HG03442 (cell line): Measurements from ENCODE around the gene BCR.

Experiments used
- ATAC-seq: cut with Tn5 transposase; IDR thresholded peaks from one replicate; pipeline ENCODE4 v1.9.1; 2021; ENCODE audit warnings: mild to moderate bottlenecking, moderate library complexity; ENCODE audit not compliant: unreplicated experiment

Gene BCR

GRCh38 chr22:23272834-23273233, 92.5 kb downstream of the BCR start:
- no peak for ATAC-seq

DNA sequence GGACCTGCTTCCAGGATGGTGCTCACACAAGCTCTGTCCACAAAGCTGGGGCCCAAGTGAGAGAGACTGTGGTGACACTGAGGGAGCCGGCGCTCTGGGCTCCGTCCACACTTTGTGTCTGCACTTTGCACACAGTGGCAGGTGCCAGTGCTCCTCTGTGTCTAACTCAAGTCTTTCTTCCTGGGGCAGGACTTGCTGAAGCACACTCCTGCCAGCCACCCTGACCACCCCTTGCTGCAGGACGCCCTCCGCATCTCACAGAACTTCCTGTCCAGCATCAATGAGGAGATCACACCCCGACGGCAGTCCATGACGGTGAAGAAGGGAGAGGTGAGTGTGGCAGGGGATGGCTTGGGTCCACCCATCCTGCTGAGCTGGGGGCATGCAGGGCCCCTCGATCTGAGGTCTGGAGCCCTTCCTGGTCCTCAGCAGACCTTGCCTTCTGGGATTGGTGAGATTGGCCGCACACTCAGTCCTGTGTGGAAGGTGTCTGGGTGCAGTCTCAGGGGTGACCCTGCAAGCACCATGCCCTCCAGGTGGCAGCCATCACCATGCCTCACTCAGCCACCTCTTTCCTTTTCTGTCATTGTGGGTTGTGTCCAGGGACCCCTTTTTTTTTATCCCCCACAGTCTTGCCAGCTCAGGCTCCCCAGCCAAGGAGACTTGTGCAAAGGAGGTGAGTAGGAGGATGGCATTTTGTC, 93.3 kb downstream of the BCR start:
- no peak for ATAC-seq

GRCh38 chr22:23274146-23274526, 93.8 kb downstream of the BCR start:
- ATAC-seq: no peak

DNA sequence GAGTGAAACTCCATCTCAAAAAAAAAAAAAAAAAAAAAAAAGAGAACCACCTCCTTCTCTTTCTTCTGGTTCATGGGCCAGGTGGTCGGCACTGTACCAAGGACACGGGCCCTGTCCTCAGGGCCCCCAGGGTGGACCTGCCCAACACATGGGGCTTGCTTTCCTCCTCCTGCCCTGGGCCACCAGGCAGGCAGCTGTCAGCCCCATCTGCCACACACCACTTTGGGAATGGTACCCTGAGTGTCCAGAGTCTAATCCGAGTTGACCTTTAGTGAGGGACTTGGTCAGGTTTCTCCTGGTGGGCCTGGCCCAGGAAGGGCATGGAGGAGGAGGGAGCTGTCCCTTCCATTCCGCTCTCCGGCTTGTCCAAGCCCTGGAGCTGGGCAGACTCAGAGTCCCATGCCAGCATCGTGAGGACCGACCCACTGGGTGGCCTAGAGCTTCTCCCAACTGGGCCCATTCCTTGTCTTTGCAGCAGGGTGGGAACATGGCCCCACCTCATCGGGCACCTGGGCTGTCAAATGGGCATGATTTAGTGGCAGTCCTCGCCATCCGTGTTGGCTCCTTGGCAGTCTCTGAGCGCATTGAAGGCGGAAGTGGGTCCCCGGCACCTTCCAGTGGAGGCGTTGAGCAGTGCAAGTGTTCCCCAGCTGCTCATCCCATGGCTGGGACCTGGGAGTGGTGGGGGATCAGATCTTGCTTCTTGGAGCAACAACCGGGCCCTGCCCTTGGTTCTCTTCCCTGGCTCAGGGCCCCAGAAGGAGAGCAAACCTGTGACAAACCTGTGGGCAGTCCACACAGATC, 94.8 kb downstream of the BCR start:
- ATAC-seq: no peak

DNA sequence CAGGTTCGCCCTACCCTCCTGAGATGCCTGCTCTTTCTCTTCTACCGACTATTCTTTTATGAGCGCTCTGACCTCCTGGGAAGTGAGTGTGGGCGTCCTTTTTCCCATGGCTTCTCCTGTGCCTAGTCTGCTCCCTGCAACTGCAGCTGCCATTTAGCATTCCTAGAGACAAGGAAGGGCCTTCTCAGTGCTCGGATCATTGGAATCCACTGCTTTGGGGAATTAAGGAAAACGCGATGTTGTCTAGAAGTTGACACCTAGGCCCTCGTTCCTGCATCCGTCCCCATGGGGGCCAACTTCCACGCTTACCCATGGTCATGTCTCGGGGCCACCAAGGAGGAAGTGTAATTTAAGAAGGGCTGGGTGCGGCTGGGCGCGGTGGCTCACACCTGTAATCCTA, 95.4 kb downstream of the BCR start:
- ATAC-seq: no peak

- ATAC-seq: no peak
These were observed 96.6 kb downstream of the BCR start for GRCh38 chr22:23276656-23277582.

DNA sequence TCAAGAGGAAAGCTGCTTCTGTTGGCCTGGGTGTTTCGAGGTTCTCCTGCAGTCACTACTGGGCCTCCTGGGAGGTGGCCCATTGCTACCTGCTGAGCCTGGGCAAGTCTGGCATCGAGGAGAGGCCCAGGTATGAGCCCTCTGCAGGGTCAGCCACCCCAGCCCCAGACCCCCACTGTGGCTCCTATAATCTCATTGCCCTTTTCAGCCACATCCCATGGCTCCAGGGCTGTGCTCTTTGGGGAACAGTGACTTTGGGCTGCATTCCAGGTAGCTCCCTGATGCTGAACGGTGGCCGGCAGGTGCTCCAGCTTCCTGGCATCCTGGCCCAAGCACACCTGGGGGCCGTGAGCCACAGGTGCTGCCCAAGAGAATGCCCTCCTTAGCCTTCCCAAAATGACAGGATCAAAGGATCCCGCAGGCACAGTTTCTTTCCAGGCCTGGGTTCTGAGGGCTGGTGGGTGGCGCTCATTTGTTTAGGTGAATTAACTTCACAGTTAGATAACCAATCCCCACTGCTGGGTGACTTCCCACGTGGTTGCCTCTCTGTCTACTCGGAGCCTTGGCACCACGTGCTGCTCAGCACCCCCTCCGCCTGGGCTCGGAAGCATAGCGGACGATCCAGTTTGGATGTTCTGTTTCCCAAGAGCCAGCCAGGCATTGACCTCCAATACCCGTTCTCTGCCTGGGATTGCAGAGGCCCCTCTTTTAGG, 97.4 kb downstream of the BCR start:
- ATAC-seq: no peak

DNA sequence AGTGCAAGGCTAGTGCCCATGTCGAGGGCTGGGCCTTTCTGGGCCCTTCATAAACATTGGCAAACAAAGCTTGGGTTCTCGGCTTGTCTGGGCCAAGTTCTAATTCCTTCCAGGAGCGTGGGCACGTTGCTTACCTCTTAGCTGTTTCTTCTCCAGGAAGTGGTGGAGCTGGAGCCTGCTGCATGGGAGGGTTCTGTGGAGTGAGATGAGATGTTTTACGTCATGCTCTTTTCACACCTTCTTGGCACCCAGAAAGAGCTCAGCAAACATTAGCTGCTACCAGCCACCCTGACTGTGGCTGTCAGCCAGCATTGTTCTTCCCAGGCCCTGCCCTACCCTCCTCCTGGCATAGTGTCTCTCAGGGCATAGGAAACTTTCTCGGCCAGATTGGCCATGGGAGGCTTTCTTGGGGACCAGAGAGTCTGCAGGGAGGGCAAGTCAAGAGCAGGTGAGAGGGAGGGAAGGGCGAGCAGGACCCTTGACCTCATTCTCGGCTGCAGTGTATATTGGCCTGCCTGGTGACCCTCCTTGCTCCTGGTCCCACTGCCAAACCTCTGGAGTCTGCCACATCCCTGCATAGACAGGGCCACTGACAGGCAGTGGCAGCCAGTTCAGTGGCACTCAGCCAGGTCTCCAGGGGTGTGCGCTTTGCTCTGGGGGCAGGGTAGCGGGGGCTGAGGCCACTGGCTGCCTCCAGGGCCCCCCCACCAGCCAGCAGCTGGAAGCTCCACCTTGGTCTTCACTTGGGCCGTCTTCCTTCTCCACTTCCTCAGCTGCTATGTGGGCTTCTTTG, 98.8 kb downstream of the BCR start:
- ATAC-seq: no peak

DNA sequence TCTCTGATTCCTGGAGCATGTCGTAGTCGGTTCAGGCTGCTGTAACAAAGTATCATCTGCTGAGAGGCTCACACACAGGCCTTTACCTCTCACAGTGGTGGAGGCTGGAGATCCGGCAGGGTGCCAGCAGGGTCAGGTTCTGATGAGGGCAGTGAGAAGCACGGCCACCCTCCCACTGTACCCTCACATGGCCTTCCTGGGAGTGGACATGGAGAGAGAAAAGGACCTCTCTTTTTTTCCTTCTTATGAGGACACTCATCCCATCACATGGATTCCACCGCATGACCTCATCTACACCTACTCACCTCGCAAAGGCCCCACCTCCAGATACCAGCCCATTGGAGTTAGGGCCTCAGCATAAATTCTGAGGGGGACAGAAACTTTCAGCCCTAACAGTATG, 99.5 kb downstream of the BCR start:
- ATAC-seq: no peak

GRCh38 chr22:23280356-23281052, 100.2 kb downstream of the BCR start:
- ATAC-seq: no peak

DNA sequence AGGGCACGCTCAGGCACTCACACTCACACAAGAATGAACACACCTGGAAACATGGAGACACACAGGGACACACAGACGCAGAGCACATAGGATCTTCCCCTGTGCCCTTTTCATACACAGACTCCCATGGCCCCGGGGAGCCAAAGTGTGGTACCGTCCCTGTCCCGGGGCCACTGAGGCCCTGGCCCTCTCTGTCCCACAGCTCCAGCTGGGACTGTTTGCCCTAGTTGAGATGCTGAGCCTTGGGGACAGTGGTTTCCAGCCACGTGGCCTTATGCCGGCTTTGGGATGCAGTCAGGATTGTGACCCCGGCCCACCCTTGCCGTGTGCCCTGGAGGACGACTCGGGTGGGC, 100.7 kb downstream of the BCR start:
- ATAC-seq: no peak

DNA sequence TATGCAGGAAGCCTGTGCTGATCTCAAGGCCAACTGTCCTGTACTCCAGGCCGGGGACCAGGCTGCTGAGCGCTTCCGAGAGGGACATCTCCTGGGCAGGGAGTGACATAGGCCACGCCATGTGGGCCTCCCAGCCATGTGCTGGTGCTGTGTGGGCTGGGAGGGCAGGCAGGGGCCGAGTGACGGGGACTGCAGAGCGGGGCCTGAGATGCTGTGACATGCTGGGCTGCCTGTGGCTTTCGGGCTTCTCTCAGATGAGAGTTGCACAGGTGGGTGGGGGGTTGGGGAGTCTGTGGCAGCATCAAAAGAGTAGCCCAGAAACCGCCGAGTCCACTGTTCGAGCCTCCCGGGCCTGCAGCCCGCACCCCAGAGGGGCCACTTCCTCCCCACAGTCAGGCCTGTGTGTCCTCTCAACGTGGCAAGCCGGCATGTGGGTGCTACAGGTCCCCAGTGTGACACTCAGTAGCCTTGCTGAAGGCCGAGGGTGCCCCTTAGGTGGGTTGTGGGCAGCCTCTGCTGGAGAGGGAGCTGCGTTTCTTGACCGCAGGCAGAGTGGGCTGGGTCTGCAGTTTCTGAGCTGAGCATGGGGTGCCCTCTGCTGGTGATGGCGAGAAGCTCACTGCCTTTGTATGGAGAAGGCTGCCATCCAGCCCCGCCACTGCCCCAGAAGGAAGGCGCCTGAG, 101.2 kb downstream of the BCR start:
- no peak for ATAC-seq

- ATAC-seq: no peak
These were observed 101.8 kb downstream of the BCR start for GRCh38 chr22:23282089-23282501.

GRCh38 chr22:23282516-23282915, 102.2 kb downstream of the BCR start:
- ATAC-seq: no peak

DNA sequence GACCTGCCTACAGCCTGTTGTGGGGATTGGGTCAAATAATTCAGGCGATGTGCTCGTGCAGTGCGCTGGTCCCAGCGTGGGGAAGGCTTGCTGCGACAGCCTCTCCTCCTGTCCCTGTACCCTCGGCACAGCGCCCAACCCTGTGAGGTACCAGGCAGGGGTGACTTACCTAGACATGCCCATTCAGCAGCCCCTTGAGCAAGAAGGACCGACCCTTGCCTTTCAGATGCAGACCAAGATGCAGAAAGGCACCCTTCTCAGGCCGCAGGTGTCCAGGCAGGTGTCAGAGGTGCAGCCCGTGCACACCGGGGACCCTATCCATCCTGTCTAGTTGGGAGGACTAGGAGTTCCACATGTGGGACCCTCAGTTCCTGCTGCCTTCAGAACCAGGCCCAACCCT, 102.7 kb downstream of the BCR start:
- ATAC-seq: no peak

DNA sequence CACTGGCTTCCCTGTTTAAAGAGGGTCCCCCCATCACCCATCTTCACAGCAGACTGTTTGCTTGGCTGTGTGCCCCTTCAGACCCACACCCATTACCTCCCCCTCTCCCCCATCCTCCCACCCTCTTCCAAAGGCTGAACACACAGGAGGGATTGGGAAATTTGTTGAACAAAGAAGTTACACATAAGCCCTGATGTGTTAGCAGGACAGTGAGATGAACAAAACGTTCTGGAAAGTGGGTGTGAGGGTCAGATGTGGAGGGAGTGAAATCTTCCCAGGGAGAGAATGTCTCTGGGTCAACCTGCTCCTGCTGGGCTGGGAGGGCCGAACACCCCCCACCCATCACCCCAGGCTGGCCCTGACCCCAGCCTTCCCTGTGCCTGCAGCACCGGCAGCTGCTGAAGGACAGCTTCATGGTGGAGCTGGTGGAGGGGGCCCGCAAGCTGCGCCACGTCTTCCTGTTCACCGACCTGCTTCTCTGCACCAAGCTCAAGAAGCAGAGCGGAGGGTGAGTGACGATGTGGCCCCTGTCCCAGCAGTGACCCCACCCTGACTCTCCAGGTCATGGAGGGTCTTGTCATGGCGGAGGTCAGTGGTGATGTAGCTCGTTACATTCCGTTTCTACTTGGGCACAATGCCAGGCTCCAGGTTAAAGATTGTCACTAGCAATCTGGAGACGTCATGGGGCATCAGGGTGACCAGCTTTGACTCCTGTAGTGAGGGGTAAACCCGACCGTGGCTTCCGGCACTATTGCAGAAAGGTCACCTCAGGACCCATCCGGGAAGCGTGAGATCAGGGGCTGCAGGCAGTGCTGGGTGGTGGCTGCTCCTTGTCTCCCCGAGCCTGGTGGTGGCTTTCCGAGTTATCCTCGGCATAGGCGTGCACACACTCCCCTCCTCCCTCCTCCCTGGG, 103.5 kb downstream of the BCR start:
- no peak for ATAC-seq

DNA sequence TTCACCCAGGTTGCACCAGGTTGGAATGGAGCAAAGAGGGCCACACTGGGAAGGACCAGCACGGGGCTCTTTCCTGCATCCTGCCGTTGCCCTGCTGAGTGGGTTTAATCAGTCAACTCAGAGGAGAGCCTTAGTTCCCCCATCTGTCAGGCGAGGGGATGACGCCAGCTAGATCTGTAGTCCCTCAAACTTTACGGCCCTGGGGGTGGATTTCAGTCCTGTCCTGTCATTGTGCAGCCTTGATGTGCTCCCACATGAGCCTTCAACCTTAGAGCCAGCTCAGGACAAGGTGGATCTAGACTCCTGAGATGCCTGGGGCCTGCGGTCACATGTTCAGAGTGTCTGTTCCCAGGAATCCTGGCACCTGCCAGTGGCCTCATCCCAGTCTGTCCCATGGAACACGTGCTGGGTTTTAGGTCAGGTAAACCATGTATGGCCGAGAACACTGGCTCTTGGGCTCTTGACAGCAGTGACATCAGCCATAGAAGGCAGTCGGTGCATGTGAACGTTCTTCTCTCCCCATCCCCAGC, 104.3 kb downstream of the BCR start:
- ATAC-seq: no peak

- ATAC-seq: no peak
These were observed 104.9 kb downstream of the BCR start for GRCh38 chr22:23285236-23285635.
